Stimulated activated CD8-positive, alpha-beta memory T cell treated with anti-CD3 and anti-CD28 coated beads, Interleukin-4, amount 100 ng/mL, for 4 hours (primary cell): ENCODE data around the gene RFX2.
"Not testable (repeated sequence)": the region's sequence is repeated elsewhere in the genome, so short reads cannot be mapped to it uniquely, and the experiment has no call there.

Experiments used
- DNase-seq, 2 donors: peaks; one replicate each; pipeline ENCODE4 v3.0.0-alpha.2; 2020; ENCODE audit warnings: low read depth in 2 of 2, low spot score in 1 of 2

RFX2 gene

GRCh38 chr19:6041991-6042481, 68.3 kb downstream of the RFX2 start:
- DNase-seq, result no peak

- no peak for DNase-seq
These were observed 69.2 kb downstream of the RFX2 start for GRCh38 chr19:6041071-6041470.

GRCh38 chr19:6039566-6040225, 70.6 kb downstream of the RFX2 start:
- no peak for DNase-seq

GRCh38 chr19:6038634-6039405, 71.5 kb downstream of the RFX2 start:
- DNase-seq, result no peak

GRCh38 chr19:6035026-6035425, 75.3 kb downstream of the RFX2 start:
- no peak for DNase-seq

GRCh38 chr19:6034512-6034911, 75.8 kb downstream of the RFX2 start:
- no peak for DNase-seq

GRCh38 chr19:6033744-6034264, 76.5 kb downstream of the RFX2 start:
- no peak for DNase-seq

- no peak for DNase-seq
These were observed 77.5 kb downstream of the RFX2 start for GRCh38 chr19:6032827-6033226.

GRCh38 chr19:6032381-6032780, 77.9 kb downstream of the RFX2 start:
- no peak for DNase-seq

- DNase-seq, result no peak
These were observed 80.1 kb downstream of the RFX2 start for GRCh38 chr19:6030214-6030507.

- DNase-seq, result no peak
These were observed 83.7 kb downstream of the RFX2 start for GRCh38 chr19:6026390-6027227.

- DNase-seq, result not testable (repeated sequence)
These were observed 85.5 kb downstream of the RFX2 start for GRCh38 chr19:6024756-6025155.

GRCh38 chr19:6023936-6024335, 86.4 kb downstream of the RFX2 start:
- no peak for DNase-seq

- no peak for DNase-seq
These were observed 87.1 kb downstream of the RFX2 start for GRCh38 chr19:6023085-6023682.

GRCh38 chr19:6022570-6023064, 87.7 kb downstream of the RFX2 start:
- no peak for DNase-seq

- peak; percentile 44 to 48 for DNase-seq
These were observed 88.3 kb downstream of the RFX2 start for GRCh38 chr19:6021878-6022569.

GRCh38 chr19:6020972-6021805, 89.1 kb downstream of the RFX2 start:
- no peak for DNase-seq

- DNase-seq, result no peak
These were observed 90.0 kb downstream of the RFX2 start for GRCh38 chr19:6020166-6020882.

- DNase-seq, result no peak
These were observed 91.5 kb downstream of the RFX2 start for GRCh38 chr19:6018786-6019185.
